ENCODE measurements around the gene GLB1L2. TPM values are rescaled to one million over a fixed set of nuclear protein-coding genes. Genes with fewer than 3 reads are reported as not detected.

Gene GLB1L2
- total RNA-seq, 4 donors from 2014 or later, result 7.1 to 13.1 (median 10.5) TPM

- no peak within 1 kb of the TSS for H3K27ac ChIP-seq (replicated peaks in 1 of 4)
- H3K27me3 ChIP-seq, result peaks cover 0 to 90% (median 24%) of the 10 kb centered on the region in 4 donors
- peak within 1 kb of the TSS; percentile 49 to 60 (median 53) for H3K4me3 ChIP-seq
- H3K4me1 ChIP-seq, result peaks cover 11 to 32% (median 22%) of the 10 kb centered on the region in 4 donors
- H3K36me3 ChIP-seq, result no peaks in the 10 kb centered on the region
- intact Hi-C loops (cut with DNase I), result no loop called here
- TF ChIP-seq POLR2AphosphoS5 (IDR thresholded peaks at IDR 0.05) (no peak), POLR2A (IDR thresholded peaks at IDR 0.05; ENCODE audit: low read depth) (no peak), EP300 (IDR thresholded peaks at IDR 0.05) (no peak), CTCF (IDR thresholded peaks at IDR 0.05) (no peak)
- no peak for DNase-seq (ENCODE audit: extremely low spot score)
- no peaks in the 10 kb centered on the region for H3K9me3 ChIP-seq
- 13% methylated on average over 3 of the region's 94 CpGs for WGBS
Measured at GRCh38 chr11:134412203-134413042, 80.6 kb downstream of the GLB1L2 start, which contains the start of gene B3GAT1. B3GAT1 (minus strand) TSS chr11:134412242; CDS start chr11:134387659, 24,583 bp downstream.

GRCh38 chr11:134413043-134413825 lies 81.4 kb downstream of the GLB1L2 start:
- H3K36me3 ChIP-seq, result no peaks in the 10 kb centered on the region
- no peak for TF ChIP-seq POLR2A (IDR thresholded peaks at IDR 0.05; ENCODE audit: low read depth)
- no peak for TF ChIP-seq EP300 (IDR thresholded peaks at IDR 0.05)
- no peak for TF ChIP-seq CTCF (IDR thresholded peaks at IDR 0.05)
- TF ChIP-seq POLR2AphosphoS5 (IDR thresholded peaks at IDR 0.05), result no peak
- peak overlapping the region; percentile 49 to 60 (median 53) for H3K4me3 ChIP-seq
- no peak overlapping the region for H3K27ac ChIP-seq (replicated peaks in 1 of 4)
- H3K27me3 ChIP-seq, result peaks cover 0 to 91% (median 24%) of the 10 kb centered on the region in 4 donors
- intact Hi-C loops (cut with DNase I), result no loop called here
- WGBS, result 18% methylated on average over 22 of the region's 22 CpGs
- DNase-seq (ENCODE audit: extremely low spot score), result no peak
- H3K4me1 ChIP-seq, result peaks cover 11 to 32% (median 22%) of the 10 kb centered on the region in 4 donors
- no peaks in the 10 kb centered on the region for H3K9me3 ChIP-seq

- Histone ChIP-seq H3K4me1 (peaks cover 11 to 32% (median 22%) of the 10 kb centered on the region in 4 donors), H3K27me3 (peaks cover 0 to 92% (median 24%) of the 10 kb centered on the region in 4 donors), H3K27ac (replicated peaks in 1 of 4) (no peak overlapping the region), H3K4me3 (no peak overlapping the region), H3K9me3 (no peaks in the 10 kb centered on the region), H3K36me3 (no peaks in the 10 kb centered on the region)
- 36% methylated on average over 15 of the region's 18 CpGs for WGBS
- intact Hi-C loops (cut with DNase I), result no loop called here
- no peak for DNase-seq (ENCODE audit: extremely low spot score)
- TF ChIP-seq EP300 (IDR thresholded peaks at IDR 0.05), result no peak
- TF ChIP-seq POLR2AphosphoS5 (IDR thresholded peaks at IDR 0.05), result no peak
- no peak for TF ChIP-seq POLR2A (IDR thresholded peaks at IDR 0.05; ENCODE audit: low read depth)
- no peak for TF ChIP-seq CTCF (IDR thresholded peaks at IDR 0.05)
Measured at GRCh38 chr11:134413826-134414731, 82.3 kb downstream of the GLB1L2 start.

All from esophagus muscularis mucosa (tissue), 4 donors.